Stimulated activated CD4-positive, alpha-beta T cell treated with anti-CD3 and anti-CD28 coated beads, Interleukin-2, amount 100 ng/mL, for 24 hours (primary cell): ENCODE measurements around the gene SENP1.
"Not testable (repeated sequence)": the region's sequence is repeated elsewhere in the genome, so short reads cannot be mapped to it uniquely, and the experiment has no call there.

Experiments
- DNase-seq, 2 donors: peaks; one replicate each; pipeline ENCODE4 v3.0.0-alpha.2; 2020

The SENP1 gene

GRCh38 chr12:48105867-48106680, at the start of gene SENP1:
Gene SENP1, minus strand, starts transcription at chr12:48106079. Its CDS starts 4,607 bp downstream, at chr12:48101472.
- DNase-seq: peak; percentile 94

DNA sequence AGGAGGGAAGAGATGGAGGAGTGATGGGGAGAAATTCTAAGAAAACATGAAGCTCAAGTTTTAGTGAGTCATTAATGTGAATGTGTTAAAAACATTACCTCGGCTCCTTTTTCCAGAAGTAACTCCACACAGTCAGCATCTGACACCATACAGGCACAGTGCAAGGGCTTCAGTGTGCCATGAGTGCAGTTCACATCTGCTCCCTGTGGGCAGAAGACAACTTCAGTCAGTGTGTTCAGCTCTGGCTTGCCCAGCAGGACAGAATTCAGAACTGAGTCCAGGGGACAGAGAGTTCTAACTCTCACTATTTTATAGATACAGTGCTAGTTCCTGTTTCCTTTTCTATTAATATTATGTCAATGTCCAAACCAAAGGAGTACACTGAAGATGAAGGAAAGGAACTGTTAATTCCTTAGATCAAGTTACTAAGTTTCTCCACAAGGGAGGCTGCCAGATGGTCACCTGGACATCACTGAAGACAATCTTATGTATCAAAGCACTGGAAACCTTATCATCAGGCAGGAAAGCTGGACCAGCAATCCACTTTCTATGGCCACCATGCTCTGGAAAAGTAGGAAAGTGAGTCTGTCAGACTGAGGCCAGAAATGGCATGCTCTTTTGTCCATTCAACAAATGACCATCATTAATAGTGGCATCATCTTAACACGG, 45.4 kb upstream of the SENP1 start:
- no peak for DNase-seq

GRCh38 chr12:48145981-48146380, 40.1 kb upstream of the SENP1 start:
- DNase-seq: no peak

DNA sequence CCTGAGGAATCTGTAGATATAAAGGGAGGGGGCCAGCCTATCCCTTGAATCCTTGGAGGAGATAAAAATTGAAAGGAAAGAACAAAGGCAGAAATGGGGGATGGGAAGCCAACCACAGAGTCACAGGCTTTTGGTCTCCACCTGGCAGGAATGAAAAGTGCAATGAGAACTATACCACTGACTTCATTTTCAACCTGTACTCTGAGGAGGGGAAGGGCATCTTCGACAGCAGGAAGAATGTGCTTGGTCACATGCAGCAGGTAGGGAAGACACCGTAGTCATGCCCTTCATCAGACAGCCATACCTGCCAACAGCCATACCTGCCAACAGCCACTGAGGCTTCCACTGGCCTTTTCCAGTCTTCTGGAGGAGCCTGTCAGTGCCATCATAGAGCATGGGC, 38.0 kb upstream of the SENP1 start:
- DNase-seq: no peak

DNA sequence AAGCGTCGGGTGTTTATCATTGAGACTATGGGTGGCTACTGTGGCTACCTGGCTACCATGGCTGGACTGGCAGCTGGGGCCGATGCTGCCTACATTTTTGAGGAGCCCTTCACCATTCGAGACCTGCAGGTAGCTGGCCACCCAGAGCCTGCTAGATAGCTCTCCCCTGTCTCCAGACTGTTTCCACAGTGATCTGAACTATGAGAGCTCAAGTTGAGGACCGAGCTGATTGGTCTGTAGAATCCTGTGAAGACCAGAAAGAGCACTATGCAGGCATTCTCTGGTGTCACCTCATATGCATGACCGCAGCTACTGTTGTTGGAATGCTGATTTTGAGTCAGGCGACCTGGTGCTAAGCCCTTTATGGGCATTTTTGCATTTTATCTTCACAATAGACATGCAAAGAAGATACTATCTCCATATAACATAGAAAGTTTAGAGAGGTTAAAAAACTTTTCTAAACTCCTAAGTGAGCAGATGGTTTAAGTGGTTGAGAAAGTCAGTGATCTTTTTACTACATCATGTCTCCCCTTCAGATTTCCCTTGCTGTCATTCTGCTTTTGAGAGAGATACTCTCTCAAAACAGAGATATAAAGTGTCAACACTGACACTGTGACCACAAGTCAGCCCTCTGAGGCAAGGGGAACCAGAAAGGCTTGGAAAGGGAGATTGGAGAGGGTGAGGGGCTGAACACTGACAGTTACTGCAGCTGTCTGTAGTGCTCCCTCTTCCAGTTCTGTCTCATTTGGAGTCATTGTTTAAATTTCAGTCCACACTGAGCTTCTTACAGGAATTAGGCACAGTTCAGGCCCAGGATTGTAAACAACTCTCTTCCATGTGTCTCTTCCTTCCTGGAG, 37.2 kb upstream of the SENP1 start:
- no peak for DNase-seq

DNA sequence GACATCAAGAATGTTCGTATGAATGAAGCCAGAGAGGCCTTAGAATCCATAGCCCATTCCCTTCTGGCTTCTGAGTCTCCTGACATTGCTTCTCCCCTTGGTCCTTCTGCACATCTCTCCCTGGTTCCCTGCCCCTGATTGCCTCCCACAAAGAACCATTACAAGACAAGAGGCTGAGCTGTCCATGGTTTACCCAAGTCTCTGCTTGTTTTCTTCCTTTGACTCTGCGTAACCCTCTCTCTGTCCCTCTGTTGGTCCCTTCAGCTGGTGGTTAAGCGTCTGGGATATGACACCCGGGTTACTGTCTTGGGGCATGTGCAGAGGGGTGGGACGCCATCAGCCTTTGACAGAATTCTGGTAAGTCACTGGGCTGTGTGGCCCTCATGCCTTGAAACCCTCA, 29.1 kb upstream of the SENP1 start:
- DNase-seq: no peak

GRCh38 chr12:48132826-48133225, 26.9 kb upstream of the SENP1 start:
- DNase-seq: no peak

GRCh38 chr12:48131517-48131916, 25.6 kb upstream of the SENP1 start:
- DNase-seq: no peak

GRCh38 chr12:48129376-48129775, 23.5 kb upstream of the SENP1 start:
- no peak for DNase-seq

GRCh38 chr12:48128800-48129199, 22.9 kb upstream of the SENP1 start:
- DNase-seq: no peak

DNA sequence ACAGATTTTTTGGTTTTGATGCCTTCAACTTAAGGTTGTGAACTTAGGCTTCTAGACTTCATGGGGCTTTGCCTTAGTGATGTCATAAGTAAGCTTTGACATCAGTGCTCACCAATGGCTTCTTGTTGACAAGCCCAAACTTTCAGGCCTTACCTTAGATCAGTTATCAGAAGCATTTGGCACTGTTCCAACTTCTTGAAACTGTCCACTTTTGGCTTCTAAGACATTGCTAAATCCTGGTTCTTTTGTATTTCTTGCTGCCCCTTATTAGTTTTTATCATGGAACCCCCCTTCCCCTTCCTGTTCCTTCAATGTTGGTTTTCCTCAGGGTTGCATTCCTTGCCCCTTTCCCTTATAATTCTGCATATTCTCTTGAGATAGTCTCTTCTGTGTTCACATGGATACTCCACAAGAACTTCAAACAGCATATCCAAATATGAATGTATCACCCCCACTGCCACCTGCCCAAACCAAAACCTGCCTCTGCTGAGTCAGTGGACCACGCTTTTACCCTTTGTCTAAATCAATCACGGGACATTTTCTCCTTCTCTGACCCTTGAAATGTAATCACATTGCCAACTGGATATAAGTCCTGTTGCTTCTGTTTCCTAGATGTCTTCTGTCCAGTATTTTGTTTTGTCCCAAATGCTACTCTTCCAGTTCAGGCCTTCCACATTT, 21.2 kb upstream of the SENP1 start:
- DNase-seq: no peak

DNA sequence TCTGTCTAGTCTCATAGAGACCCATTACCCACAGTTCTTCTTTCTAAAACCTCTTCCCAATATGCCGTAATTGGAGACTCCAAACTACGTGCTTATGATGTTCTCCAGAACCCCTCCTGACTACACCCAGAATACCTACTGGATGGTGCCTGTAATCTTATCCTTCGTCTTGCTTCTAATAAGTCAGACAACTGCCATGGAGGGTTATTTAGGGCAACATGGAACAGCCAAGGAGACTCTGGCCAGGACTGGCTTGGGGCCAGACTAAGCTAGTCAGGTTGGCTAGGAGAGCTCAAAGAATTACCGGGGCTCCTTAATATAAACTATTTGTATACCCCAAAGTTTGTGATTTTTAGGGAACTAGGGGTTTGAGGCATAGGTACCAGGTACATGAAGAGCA, 20.1 kb upstream of the SENP1 start:
- DNase-seq: no peak

DNA sequence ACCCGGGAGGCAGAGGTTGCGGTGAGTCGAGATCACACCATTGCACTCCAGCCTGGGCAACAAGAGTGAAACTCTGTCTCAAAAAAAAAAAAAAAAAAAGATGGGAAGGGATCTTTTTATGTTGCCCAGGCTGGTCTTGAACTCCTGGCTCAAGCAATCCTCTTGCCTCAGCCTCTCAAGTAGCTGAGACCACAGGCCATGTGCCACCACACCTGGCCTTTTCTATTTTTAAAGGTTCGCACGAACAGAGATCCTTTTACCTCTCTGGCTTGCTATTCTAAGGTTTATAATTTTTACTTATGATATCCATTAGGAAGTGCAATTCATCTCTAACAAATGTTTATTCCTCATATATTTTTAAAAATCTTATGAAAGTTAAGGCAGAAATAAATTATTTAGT, 19.7 kb upstream of the SENP1 start:
- not testable (repeated sequence) for DNase-seq

DNA sequence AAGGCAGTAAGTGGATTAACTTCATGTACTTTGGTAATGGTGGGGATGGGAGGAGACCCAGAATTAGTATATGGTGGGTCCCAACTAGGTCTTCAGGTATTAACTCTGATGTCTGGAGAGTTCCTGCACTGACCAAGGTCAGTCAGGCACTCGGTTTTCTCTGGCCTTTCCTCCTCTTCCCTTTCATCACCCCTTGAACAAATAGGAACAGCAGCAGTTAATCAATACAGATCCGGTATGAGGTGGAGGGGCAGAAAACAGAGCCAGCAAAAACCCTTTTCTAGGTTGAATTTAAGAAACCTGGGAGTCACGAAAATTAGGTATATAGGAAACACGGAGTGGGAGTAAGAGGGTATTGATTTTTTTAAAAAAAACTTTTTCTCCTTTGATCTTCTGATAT, 17.3 kb upstream of the SENP1 start:
- no peak for DNase-seq

DNA sequence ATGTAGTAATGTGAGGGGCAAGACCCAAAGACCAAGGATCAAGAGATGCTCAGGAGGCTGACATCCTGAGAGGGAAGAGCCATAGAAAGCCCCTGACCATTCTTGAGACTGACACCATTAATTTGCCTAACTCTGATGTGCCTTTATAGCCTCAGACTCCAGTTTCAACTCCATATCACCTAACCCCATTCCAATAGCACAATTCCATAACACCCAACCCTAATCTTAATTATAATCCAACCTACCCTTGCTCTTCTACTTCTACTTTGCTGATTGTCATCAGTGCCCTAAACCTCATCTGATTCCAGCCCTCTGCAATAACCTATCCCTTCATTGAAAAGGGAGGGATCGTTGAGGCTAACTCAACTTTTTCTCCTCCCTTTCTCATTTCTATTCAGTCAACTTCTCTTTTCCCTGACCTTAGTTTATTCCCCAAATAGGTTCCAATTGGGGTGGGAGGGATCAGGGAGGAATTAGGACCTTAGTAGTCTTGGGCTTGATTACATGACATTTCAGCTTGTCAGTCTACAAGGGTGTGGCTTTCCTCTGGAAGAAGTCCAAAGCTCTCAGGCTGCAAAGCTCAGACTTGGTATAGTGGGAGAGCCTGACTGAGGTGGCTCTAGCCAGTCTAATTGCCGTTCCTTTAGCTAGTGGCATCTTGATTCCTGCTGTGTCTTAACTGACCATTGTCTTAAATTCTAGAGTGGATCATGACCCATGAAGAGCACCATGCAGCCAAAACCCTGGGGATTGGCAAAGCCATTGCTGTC, 16.4 kb upstream of the SENP1 start:
- no peak for DNase-seq

DNA sequence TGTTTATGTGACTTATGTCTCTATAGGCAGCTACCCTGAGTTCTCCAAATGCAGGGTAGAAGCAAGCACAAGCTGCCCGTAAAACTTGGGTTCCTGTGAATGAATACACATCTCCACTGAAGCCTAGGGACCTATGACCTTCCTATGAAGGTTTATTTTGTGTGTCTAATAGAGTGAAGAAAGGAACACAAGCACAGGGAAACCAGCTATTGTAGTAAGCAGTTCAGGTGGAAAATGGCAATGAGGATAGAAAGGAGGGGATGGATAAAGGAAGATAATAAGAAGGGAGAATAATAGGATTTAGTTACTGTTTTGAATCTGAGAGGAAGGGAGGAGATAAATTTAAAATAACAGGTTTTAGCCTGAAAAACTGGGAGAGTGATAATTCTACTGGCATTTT, 15.6 kb upstream of the SENP1 start:
- DNase-seq: no peak

DNA sequence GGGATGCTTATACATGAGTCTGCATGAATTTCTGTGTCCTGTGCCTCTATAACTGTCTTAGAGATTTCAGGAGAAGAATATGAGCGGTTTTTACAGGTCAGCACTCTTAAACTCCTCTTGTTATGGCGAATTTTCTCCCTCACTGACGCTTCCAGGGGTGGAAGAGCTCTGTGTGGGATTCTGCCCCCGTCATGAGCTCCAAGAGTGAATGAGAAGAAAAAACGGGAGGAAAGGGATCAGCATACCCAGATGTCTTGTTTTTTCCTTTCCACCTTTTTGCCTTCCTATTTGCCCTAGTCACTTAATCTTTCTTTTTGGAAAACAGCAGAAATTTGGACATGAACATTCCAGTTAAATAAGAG, 13.9 kb upstream of the SENP1 start:
- no peak for DNase-seq

DNA sequence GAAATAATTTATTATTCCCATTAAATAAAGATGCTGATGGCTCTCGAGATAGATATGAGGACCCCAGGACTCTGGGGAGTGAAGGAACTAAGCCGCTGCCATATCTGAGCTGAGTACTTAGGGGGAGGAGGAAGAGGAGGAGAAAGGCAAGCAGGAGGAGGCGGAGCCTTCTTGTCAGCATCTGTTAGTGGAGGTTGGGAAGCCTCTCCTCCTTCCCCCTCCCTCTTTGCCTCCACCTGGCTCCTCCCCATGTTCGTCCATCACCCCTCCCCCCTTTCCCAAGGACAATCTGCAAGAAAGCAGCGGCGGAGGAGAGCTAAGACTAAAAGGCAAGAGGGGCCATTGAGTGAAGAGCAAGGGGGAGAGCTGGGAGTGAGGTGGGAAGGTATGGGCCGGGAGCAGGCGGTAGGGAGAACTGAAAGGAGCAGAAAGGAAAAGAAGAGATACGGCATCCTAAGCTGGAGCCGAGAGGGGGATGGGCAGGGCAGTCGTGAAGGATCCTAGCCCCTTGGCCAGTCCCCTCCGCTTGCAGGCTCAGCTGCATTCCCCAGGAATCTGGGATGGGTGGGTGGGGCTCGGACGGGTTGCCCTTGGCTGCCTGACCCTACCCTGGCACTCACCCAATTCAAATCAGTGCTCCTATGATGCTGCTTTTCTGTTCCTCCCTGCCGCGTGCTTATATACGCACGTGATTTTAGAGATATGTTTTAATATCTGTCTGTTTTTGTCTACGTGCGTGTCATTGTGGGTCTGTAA, 13.4 kb upstream of the SENP1 start, which contains the start of gene PFKM:
Gene PFKM (plus strand): TSS at position 287 of the 756 bp plus-strand sequence. CDS start 3,411 bp downstream, outside the sequence.
- peak; percentile 74 to 78 for DNase-seq

DNA sequence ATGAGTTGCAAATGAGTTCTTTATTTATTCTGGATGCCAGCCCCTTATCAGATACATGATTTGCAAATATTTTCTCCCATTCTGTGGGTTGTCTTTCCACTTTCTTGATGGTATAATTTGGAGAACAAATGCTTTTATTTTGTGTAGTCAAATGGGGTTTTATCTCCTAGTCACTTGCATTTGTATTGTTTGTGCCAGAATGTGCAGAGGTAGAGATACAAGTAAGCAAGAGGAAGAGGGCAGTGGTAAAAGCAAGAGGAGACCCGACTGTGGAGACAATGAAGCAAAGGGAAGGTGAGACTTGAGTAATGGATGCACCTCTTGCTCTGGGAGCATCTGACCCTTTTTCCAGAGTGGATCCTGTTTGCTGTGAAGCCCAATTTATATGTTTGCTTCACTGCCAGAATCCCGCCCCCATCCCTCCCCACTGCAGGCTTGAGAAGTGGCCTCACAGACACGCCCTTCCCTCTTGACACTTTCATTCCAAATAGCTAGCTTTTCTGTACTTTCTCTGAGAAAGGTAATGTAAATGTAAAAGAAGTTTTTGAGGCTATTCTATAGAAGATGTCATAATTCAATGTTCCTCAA, 12.5 kb upstream of the SENP1 start:
- no peak for DNase-seq

DNA sequence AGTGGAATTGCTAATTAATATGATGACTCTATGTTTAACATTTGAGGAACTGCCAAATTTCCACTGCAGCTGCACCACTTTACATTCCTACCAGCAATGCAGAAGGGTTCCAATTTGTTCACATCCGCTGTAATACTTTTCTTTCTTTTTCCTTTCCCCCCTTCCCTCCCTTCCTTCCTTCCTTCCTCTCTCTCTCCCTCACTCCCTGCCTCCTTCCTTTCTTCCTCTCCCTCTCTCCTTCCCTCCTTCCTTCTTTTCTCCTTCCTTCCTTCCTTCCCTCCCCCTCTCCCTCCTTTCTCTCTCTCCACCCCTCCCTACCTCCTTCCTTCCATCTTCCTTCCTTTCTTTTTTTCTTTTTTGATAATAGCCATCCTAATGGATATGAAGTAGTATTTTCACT, 10.1 kb upstream of the SENP1 start:
- no peak for DNase-seq

- DNase-seq: not testable (repeated sequence)
Measured at GRCh38 chr12:48111312-48111693, 5.4 kb upstream of the SENP1 start.
